Upper lobe of right lung (tissue), 1 donor: Measurements from ENCODE around the gene NSRP1. TPM values are rescaled to one million over a fixed set of nuclear protein-coding genes. Genes with fewer than 3 reads are reported as not detected.
"Not testable (repeated sequence)": the region's sequence is repeated elsewhere in the genome, so short reads cannot be mapped to it uniquely, and the experiment has no call there.

ENCODE experiments used
- ATAC-seq: fragments of 200-7000 bp; cut with Tn5 transposase; one replicate; pipeline ENCODE4 v1.9.1; 2020; ENCODE audit warnings: mild to moderate bottlenecking, moderate library complexity
- DNase-seq: peaks from one replicate; pipeline ENCODE4 v3.0.0-alpha.2; 2020
- H3K27ac ChIP-seq: fragments of 200-600 bp; one replicate; pipeline ENCODE4 v1.8.0; 2022
- H3K27me3 ChIP-seq: fragments of 200-600 bp; one replicate; pipeline ENCODE4 v1.8.0; 2022; ENCODE audit warnings: mild to moderate bottlenecking
- H3K36me3 ChIP-seq: fragments of 200-600 bp; one replicate; pipeline ENCODE4 v1.8.0; 2022
- H3K4me1 ChIP-seq: fragments of 200-600 bp; one replicate; pipeline ENCODE4 v1.8.0; 2022
- H3K4me3 ChIP-seq: fragments of 200-600 bp; one replicate; pipeline ENCODE4 v1.8.0; 2022; ENCODE audit warnings: mild to moderate bottlenecking
- H3K9me3 ChIP-seq: fragments of 200-600 bp; one replicate; pipeline ENCODE4 v1.8.0; 2022
- intact Hi-C: fragments of 100-400 bp; cut with DNase I; formaldehyde crosslinking; loops from one replicate; pipeline ENCODE4 v1.11.0; 2022
- total RNA-seq: library from RNA; stranded (reverse); fragmentation: NEBNext Ultra II Directional; extraction: Animal tissue kit (Norgen Biotek cat#: 25700); gene quantifications from one replicate; pipeline ENCODE4 v1.2.1, GENCODE V29; 2021
- TF ChIP-seq, protein P1 (sequence below): fragments of 200-600 bp; IDR thresholded peaks from one replicate; pipeline ENCODE4 v1.8.0; 2022; ENCODE audit warnings: antibody characterized with exemption
- donor health status: DM: no; HTN: yes; CAD: no; lungs with severe emphysema.

NSRP1 gene
- total RNA-seq, 1 donor from 2014 or later: 31.0 TPM

DNA sequence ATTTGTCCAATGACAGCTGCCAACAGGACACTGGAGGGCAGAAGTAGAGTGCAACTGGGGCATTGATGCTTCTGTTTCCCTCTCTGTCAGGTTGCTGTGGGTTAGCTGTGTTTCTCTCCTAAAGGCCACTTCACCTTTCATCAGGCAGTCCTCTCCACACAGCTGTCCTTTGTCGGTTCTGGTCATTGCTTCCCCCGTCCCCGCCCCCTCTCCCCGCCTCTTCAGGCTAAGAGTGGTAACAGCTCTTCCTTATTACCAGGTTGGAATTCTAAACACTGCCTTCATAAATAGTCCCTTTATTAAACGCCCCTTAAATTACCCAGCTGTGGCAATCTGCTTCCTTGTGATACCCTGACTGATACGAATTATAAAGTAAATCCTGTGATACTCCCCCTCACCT is 31.8 kb upstream of the NSRP1 start:
- TF ChIP-seq, protein P1, sequence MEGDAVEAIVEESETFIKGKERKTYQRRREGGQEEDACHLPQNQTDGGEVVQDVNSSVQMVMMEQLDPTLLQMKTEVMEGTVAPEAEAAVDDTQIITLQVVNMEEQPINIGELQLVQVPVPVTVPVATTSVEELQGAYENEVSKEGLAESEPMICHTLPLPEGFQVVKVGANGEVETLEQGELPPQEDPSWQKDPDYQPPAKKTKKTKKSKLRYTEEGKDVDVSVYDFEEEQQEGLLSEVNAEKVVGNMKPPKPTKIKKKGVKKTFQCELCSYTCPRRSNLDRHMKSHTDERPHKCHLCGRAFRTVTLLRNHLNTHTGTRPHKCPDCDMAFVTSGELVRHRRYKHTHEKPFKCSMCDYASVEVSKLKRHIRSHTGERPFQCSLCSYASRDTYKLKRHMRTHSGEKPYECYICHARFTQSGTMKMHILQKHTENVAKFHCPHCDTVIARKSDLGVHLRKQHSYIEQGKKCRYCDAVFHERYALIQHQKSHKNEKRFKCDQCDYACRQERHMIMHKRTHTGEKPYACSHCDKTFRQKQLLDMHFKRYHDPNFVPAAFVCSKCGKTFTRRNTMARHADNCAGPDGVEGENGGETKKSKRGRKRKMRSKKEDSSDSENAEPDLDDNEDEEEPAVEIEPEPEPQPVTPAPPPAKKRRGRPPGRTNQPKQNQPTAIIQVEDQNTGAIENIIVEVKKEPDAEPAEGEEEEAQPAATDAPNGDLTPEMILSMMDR: no peak
- no peaks in the 10 kb centered on the region for H3K4me1 ChIP-seq
- no peaks in the 10 kb centered on the region for H3K27me3 ChIP-seq
- DNase-seq (no peak), ATAC-seq (no peak)
- H3K9me3 ChIP-seq: no peaks in the 10 kb centered on the region
- no peaks in the 10 kb centered on the region for H3K36me3 ChIP-seq
- intact Hi-C loops: no loop called here
- H3K27ac ChIP-seq: no peak overlapping the region
- H3K4me3 ChIP-seq: no peak overlapping the region

DNA sequence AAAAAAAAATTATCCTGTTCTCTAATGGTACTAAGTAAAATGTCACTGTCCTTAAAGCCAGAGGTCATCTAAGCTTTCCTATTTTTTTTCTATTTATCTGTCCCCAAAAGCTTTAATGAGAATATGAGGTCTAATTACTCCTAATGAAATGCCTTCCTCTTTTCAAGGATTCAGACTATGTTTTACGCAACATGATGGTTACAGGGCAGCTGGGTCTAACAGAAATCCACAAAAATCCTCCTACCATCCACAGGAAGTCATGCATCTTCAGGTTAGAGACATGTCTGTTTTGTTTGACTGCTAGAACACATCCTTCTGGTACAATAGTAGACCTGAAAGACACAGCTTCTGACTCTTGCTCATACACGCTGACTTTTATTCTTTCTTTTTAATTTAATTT is 29.7 kb upstream of the NSRP1 start:
- no peak for ATAC-seq
- no peak for DNase-seq
- Histone ChIP-seq H3K27ac (no peak overlapping the region), H3K36me3 (no peaks in the 10 kb centered on the region), H3K4me1 (no peaks in the 10 kb centered on the region), H3K27me3 (no peaks in the 10 kb centered on the region), H3K9me3 (no peaks in the 10 kb centered on the region), H3K4me3 (no peak overlapping the region)
- TF ChIP-seq, protein P1: no peak
- intact Hi-C loops: no loop called here

DNA sequence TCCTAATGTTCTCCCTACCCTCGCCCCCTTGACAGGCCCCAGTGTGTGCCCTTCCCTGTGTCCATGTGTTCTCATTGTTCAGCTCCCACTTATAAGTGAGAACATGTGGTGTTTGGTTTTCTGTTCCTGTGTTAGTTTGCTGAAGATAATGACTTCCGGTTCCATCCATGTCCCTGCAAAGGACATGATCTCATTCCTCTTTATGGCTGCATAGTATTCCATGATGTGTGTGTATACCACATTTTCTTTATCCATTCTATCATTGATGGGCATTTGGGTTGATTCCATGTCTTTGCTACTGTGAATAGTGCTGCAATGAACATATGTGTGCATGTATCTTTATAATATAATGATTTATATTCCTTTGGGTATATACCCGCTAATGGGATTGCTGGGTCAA is 29.2 kb upstream of the NSRP1 start:
- intact Hi-C loops, H3K27ac ChIP-seq, ATAC-seq, H3K4me1 ChIP-seq, H3K4me3 ChIP-seq, H3K27me3 ChIP-seq, DNase-seq, H3K9me3 ChIP-seq, H3K36me3 ChIP-seq: not testable (repeated sequence)

DNA sequence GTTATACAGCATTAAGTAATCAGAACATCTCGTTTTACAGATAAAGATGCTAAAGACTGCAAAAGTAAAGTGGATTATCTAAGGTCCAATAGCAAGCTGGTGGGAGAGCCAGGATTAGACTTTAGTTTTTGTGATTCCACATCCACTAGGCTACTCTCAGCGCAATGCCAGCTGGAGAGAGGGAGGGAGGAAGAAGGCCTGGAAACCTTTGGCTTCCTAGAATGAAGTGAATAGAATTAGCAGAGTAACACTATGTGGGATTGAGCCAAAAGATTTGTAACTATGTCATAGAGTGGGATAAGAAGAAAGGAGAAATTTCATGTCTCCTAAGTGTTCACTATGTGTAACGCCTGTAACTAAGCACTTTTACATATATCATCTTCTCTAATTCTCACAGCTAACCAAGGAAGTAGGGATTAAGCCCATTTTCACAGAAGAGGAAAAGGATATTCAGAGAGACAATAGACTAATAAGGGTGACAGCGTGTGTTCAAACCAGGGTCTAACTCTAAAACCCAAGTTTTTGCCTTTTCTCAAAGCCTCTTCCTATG is 25.4 kb upstream of the NSRP1 start:
- H3K4me1 ChIP-seq: no peaks in the 10 kb centered on the region
- intact Hi-C loops: no loop called here
- TF ChIP-seq, protein P1: no peak
- H3K27ac ChIP-seq: no peak overlapping the region
- no peaks in the 10 kb centered on the region for H3K9me3 ChIP-seq
- no peaks in the 10 kb centered on the region for H3K36me3 ChIP-seq
- DNase-seq (no peak), ATAC-seq (no peak)
- H3K27me3 ChIP-seq: no peaks in the 10 kb centered on the region
- H3K4me3 ChIP-seq: no peak overlapping the region

DNA sequence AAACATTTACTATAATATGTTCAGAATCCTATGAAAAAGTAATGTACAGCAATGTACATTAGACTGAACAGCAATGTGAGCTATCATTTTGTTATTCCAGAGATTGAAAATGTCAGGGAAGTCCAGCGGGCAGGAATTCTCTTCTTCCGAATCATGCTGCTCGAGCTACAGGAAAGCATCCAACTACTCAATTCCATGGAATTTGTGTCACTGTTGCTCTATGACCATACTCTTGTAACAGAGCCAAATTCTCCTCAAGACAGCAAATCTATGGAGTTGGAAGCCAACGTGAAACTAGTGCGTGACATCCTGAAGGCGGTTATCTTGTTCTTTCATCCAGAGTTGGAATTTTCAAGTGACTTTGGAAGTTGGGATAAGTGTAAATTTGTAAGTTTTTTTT is 24.8 kb upstream of the NSRP1 start:
- H3K4me3 ChIP-seq: no peak overlapping the region
- ATAC-seq (no peak), DNase-seq (no peak)
- TF ChIP-seq, protein P1: no peak
- H3K9me3 ChIP-seq: no peaks in the 10 kb centered on the region
- no peak overlapping the region for H3K27ac ChIP-seq
- H3K4me1 ChIP-seq: no peaks in the 10 kb centered on the region
- intact Hi-C loops: no loop called here
- H3K27me3 ChIP-seq: no peaks in the 10 kb centered on the region
- no peaks in the 10 kb centered on the region for H3K36me3 ChIP-seq

DNA sequence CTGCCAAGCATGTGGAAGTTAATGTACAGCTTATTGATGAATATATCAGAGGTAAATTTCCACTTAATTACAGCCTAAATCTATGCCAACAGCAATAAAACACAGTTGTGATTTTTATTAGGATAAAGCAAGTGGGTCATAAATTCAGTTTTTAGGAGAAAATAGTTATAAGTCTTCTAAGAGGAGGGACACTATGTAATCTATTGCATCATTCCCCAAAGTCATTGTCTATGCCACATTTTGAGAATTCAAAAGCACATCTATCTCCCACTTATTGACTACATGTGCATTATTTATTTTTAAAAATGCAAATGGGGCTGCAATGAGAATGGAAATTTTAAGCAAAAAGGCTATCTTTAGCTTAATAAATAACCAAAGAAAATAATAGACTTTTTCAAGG is 23.7 kb upstream of the NSRP1 start:
- TF ChIP-seq, protein P1: no peak
- ATAC-seq (no peak), DNase-seq (no peak)
- no peaks in the 10 kb centered on the region for H3K36me3 ChIP-seq
- H3K4me1 ChIP-seq: no peaks in the 10 kb centered on the region
- intact Hi-C loops: no loop called here
- H3K9me3 ChIP-seq: no peaks in the 10 kb centered on the region
- H3K27me3 ChIP-seq: no peaks in the 10 kb centered on the region
- H3K4me3 ChIP-seq: no peak overlapping the region
- H3K27ac ChIP-seq: no peak overlapping the region
